MM.1S (cell line): ENCODE data around the gene ZNF827.

Experiments
- DNase-seq: peaks from one replicate; pipeline ENCODE4 v3.0.0-alpha.2; 2015
- H2AFZ ChIP-seq: fragments of 300-600 bp; sonication (generic); 2 replicates; pipeline ENCODE4 v1.6.0; 2016; ENCODE audit warnings: antibody characterized with exemption, low read length
- H3F3A ChIP-seq: fragments of 300-600 bp; sonication (generic); 2 replicates; pipeline ENCODE4 v1.6.1; 2016; ENCODE audit warnings: mild to moderate bottlenecking, antibody characterized with exemption, low read length, moderate library complexity, mixed read lengths; ENCODE audit not compliant: insufficient read depth
- H3K27ac ChIP-seq: fragments of 300-600 bp; sonication (generic); 2 replicates; pipeline ENCODE4 v1.5.1; 2016; ENCODE audit warnings: mild to moderate bottlenecking, low read length
- H3K27me3 ChIP-seq: fragments of 300-600 bp; sonication (generic); replicated peaks from 2 replicates; pipeline ENCODE4 v1.6.0; 2016; ENCODE audit warnings: low read length; ENCODE audit not compliant: insufficient read depth
- H3K36me3 ChIP-seq: fragments of 300-600 bp; sonication (generic); replicated peaks from 2 replicates; pipeline ENCODE4 v1.6.1; 2016; ENCODE audit warnings: mild to moderate bottlenecking, low read length, mixed read lengths; ENCODE audit not compliant: insufficient read depth
- H3K4me1 ChIP-seq: fragments of 300-600 bp; sonication (generic); 2 replicates; pipeline ENCODE4 v1.6.1; 2016; ENCODE audit warnings: low read length, mixed read lengths
- H3K4me2 ChIP-seq: fragments of 300-600 bp; sonication (generic); 2 replicates; pipeline ENCODE4 v1.6.0; 2016; ENCODE audit warnings: low read depth, low read length
- H3K4me3 ChIP-seq: fragments of 300-600 bp; sonication (generic); 2 replicates; pipeline ENCODE4 v1.5.1; 2016; ENCODE audit warnings: low read length, mixed read lengths
- H3K79me2 ChIP-seq: fragments of 300-600 bp; sonication (generic); 2 replicates; pipeline ENCODE4 v1.6.1; 2016; ENCODE audit warnings: mixed run types, low read length, mixed read lengths
- H3K9ac ChIP-seq: fragments of 300-600 bp; sonication (generic); 2 replicates; pipeline ENCODE4 v1.6.1; 2016; ENCODE audit warnings: low read length, mixed read lengths
- H3K9me2 ChIP-seq: fragments of 300-600 bp; sonication (generic); replicated peaks from 2 replicates; pipeline ENCODE4 v1.6.1; 2016; ENCODE audit warnings: mild to moderate bottlenecking, low read length, mixed read lengths; ENCODE audit not compliant: insufficient read depth
- H3K9me3 ChIP-seq: fragments of 300-600 bp; sonication (generic); replicated peaks from 2 replicates; pipeline ENCODE4 v1.6.1; 2016; ENCODE audit warnings: mild to moderate bottlenecking, low read length, mixed read lengths; ENCODE audit not compliant: insufficient read depth
- H4K20me1 ChIP-seq: fragments of 300-600 bp; sonication (generic); 2 replicates; pipeline ENCODE4 v1.6.1; 2016; ENCODE audit warnings: mild to moderate bottlenecking, low read length, moderate library complexity, mixed read lengths; ENCODE audit not compliant: insufficient read depth
- EZH2 ChIP-seq: fragments of 300-600 bp; sonication (generic); optimal IDR thresholded peaks from 2 replicates; pipeline ENCODE3; 2017; ENCODE audit warnings: low read depth, mild to moderate bottlenecking, antibody characterized with exemption, low read length, mixed read lengths
- EZH2phosphoT487 ChIP-seq: fragments of 300-600 bp; sonication (generic); IDR thresholded peaks from 2 replicates; pipeline ENCODE4 v1.6.1; 2018; ENCODE audit warnings: antibody characterized with exemption, low read length
- TF ChIP-seq, protein P1 (sequence below): fragments of 300-600 bp; sonication (generic); IDR thresholded peaks from 2 replicates; pipeline ENCODE4 v1.5.1; 2016; ENCODE audit warnings: antibody characterized with exemption, low read length, mixed read lengths

The ZNF827 gene

DNA sequence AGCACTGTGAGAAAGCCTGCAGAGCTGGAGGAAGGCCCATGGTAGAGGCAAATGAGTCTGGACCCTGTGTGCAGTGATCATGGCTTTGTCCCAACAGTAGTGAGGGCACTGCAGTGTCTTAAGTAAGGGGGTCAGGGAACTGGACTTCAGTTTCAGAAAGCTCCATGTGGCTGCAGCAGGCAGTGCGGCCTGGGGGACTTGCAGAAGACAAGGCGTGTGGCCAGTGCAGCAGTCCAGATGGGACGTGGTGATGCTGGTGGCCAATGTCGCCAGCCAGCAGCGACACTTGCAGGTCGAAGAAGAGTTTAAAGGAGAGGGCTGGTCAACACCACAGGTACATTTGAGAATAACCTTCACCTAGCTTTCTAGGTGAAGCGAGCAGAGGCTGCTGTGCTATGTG is 113.4 kb downstream of the ZNF827 start:
- no peaks in the 10 kb centered on the region for H3K36me3 ChIP-seq
- no peaks in the 10 kb centered on the region for H3K79me2 ChIP-seq
- H3K4me3 ChIP-seq: no peak overlapping the region
- H3K9me3 ChIP-seq: no peaks in the 10 kb centered on the region
- H4K20me1 ChIP-seq: no peaks in the 10 kb centered on the region
- no peaks in the 10 kb centered on the region for H3K9me2 ChIP-seq
- no peaks in the 10 kb centered on the region for H3K27me3 ChIP-seq
- peaks cover 32% of the 10 kb centered on the region for H3F3A ChIP-seq
- DNase-seq: no peak
- H2AFZ ChIP-seq: no peak overlapping the region
- TF ChIP-seq, protein P1, sequence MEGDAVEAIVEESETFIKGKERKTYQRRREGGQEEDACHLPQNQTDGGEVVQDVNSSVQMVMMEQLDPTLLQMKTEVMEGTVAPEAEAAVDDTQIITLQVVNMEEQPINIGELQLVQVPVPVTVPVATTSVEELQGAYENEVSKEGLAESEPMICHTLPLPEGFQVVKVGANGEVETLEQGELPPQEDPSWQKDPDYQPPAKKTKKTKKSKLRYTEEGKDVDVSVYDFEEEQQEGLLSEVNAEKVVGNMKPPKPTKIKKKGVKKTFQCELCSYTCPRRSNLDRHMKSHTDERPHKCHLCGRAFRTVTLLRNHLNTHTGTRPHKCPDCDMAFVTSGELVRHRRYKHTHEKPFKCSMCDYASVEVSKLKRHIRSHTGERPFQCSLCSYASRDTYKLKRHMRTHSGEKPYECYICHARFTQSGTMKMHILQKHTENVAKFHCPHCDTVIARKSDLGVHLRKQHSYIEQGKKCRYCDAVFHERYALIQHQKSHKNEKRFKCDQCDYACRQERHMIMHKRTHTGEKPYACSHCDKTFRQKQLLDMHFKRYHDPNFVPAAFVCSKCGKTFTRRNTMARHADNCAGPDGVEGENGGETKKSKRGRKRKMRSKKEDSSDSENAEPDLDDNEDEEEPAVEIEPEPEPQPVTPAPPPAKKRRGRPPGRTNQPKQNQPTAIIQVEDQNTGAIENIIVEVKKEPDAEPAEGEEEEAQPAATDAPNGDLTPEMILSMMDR: no peak
- TF ChIP-seq EZH2phosphoT487 (no peak), EZH2 (no peak)
- H3K27ac ChIP-seq: no peak overlapping the region
- H3K9ac ChIP-seq: no peak overlapping the region
- H3K4me1 ChIP-seq: peaks cover 44% of the 10 kb centered on the region
- no peak overlapping the region for H3K4me2 ChIP-seq

DNA sequence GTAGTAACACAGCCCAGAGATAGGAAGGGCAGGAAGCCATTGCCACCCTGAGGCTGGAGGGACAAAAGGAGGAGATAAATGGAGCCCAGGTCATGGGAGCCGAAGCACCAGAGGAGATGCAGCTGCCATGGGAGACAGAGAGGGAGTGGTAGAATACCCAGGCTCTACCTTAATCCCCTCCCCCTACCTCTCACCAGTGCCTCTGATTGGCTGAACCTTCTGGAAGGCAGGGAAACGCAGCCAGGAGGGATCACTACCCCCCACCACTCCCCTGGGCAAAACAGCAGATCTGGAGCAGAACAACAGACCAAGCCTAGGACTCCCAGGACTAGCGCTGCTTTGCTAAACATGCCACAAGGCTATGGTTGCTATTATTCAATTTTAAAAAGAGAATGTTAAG is 114.2 kb downstream of the ZNF827 start:
- no peaks in the 10 kb centered on the region for H3K27me3 ChIP-seq
- H3K9ac ChIP-seq: no peak overlapping the region
- H3K9me2 ChIP-seq: no peaks in the 10 kb centered on the region
- no peaks in the 10 kb centered on the region for H4K20me1 ChIP-seq
- no peaks in the 10 kb centered on the region for H3K79me2 ChIP-seq
- H3K9me3 ChIP-seq: no peaks in the 10 kb centered on the region
- H3F3A ChIP-seq: peaks cover 32% of the 10 kb centered on the region
- H3K27ac ChIP-seq: no peak overlapping the region
- no peak for DNase-seq
- no peak overlapping the region for H3K4me3 ChIP-seq
- H2AFZ ChIP-seq: no peak overlapping the region
- no peaks in the 10 kb centered on the region for H3K36me3 ChIP-seq
- TF ChIP-seq EZH2phosphoT487 (no peak), EZH2 (no peak)
- TF ChIP-seq, protein P1: no peak
- no peak overlapping the region for H3K4me2 ChIP-seq
- peaks cover 46% of the 10 kb centered on the region for H3K4me1 ChIP-seq

DNA sequence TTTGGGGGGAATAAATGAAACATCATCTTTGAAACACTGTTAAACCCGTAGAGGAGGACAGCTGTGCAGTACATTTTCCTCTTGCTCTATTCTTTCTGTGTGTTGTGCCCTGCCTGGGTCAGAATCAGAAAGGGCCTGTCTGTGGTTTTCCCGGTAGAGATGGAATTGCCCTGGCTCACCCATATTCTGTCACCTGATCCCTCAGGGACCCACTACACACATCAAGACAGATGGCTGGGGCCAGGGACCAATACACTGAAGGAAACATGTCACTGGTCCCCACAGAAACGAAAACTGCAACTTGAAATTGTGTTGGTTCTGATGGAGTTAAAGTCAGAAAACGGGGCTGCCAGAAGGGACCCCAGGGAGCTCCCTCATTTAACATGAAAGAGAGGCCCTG is 114.9 kb downstream of the ZNF827 start:
- no peak for DNase-seq
- Histone ChIP-seq H3K36me3 (no peaks in the 10 kb centered on the region), H3K9me2 (no peaks in the 10 kb centered on the region), H4K20me1 (no peaks in the 10 kb centered on the region), H3K9ac (no peak overlapping the region), H2AFZ (no peak overlapping the region), H3K4me3 (no peak overlapping the region), H3K27ac (no peak overlapping the region), H3K4me1 (peaks cover 48% of the 10 kb centered on the region), H3K9me3 (no peaks in the 10 kb centered on the region), H3K79me2 (no peaks in the 10 kb centered on the region), H3K4me2 (no peak overlapping the region), H3F3A (peaks cover 30% of the 10 kb centered on the region), H3K27me3 (no peaks in the 10 kb centered on the region)
- TF ChIP-seq EZH2phosphoT487 (no peak), EZH2 (no peak)
- TF ChIP-seq, protein P1: no peak
